ENCODE data around the gene STIMATE. TPM values are rescaled to one million over a fixed set of nuclear protein-coding genes. Genes with fewer than 3 reads are reported as not detected.

Gene STIMATE
- total and polyA plus RNA-seq, 2 of the 4 experiments (the other 2 are of a cell fraction) = 10.6 to 17.8 TPM

GRCh38 chr3:52788890-52789745 is 108.2 kb downstream of the STIMATE start:
- in situ Hi-C loops (cut with MboI; ENCODE audit: low sequenced_read_pairs) = no loop called here
- Histone ChIP-seq H2AFZ (replicated peaks; ENCODE audit: low read length, poor library complexity) (no peak overlapping the region), H4K20me1 (ENCODE audit: insufficient read depth, low read length) (no peaks in the 10 kb centered on the region), H3K18ac (ENCODE audit: low read depth, low read length) (no peak overlapping the region), H4K91ac (ENCODE audit: insufficient read depth, low read depth, low read length) (no peak overlapping the region), H3K56ac (ENCODE audit: extremely low read depth, insufficient read depth, low read length) (no peak overlapping the region), H3K27ac (ENCODE audit: insufficient read depth, low read length) (no peak overlapping the region), H3K4me2 (ENCODE audit: low read depth, low read length) (no peak overlapping the region), H3K27me3 (ENCODE audit: control insufficient read depth, insufficient read depth, low read length) (peaks cover 43% of the 10 kb centered on the region), H3K23ac (ENCODE audit: low read depth, low read length) (no peak overlapping the region), H3K36me3 (ENCODE audit: control insufficient read depth, insufficient read depth, low read length) (no peaks in the 10 kb centered on the region), H3K4me1 (ENCODE audit: control insufficient read depth, insufficient read depth, low read length) (no peaks in the 10 kb centered on the region), H4K5ac (ENCODE audit: low read depth, low read length) (no peak overlapping the region), H2BK20ac (ENCODE audit: low read depth, low read length) (no peak overlapping the region), H3K9me3 (ENCODE audit: control insufficient read depth, insufficient read depth, low read length) (no peaks in the 10 kb centered on the region), H2BK120ac (ENCODE audit: low read depth, low read length) (no peak overlapping the region), H4K8ac (ENCODE audit: low read depth in 2 of 2, low read length in 2 of 2) (no peak overlapping the region), H2AK5ac (ENCODE audit: low read depth, low read length) (no peak overlapping the region), H3K9ac (ENCODE audit: low read depth, low read length) (no peak overlapping the region), H2AK9ac (replicated peaks; ENCODE audit: low read depth, low read length, poor library complexity) (no peak overlapping the region), H3K4ac (ENCODE audit: low read depth, low read length) (no peak overlapping the region), H2BK5ac (ENCODE audit: low read depth, low read length, poor library complexity, severe bottlenecking) (no peak overlapping the region), H3K4me3 (ENCODE audit: insufficient read depth, low read depth, low read length) (no peak overlapping the region), H2BK15ac (ENCODE audit: low read depth, low read length) (no peak overlapping the region), H3K14ac (replicated peaks; ENCODE audit: low read depth, low read length) (no peak overlapping the region), H3K79me1 (ENCODE audit: low read depth in 1 of 2, low read length in 2 of 2) (no peaks in the 10 kb centered on the region), H3K9me1 (ENCODE audit: insufficient read depth, low read length) (no peaks in the 10 kb centered on the region; the same call in 1 of the 2 replicates)
- intact Hi-C loops (cut with micrococcal nuclease) = no loop called here
- DNase-seq (no peak), ATAC-seq (ENCODE audit: low read depth) (no peak)
- no peak for TF ChIP-seq MXI1 (IDR thresholded peaks at IDR 0.05; ENCODE audit: borderline replicate concordance, low read depth, low read length)
- TF ChIP-seq SMC3 (IDR thresholded peaks at IDR 0.05; ENCODE audit: low read depth, low read length) = no peak
- no peak for TF ChIP-seq MAFK (IDR thresholded peaks at IDR 0.05; ENCODE audit: low read depth, low read length)
- 84% methylated on average over 13 of the region's 16 CpGs; no CpG with 5 or more reads in 1 of the 2 experiments for WGBS, 2 experiments (ENCODE audit: extremely low coverage in 2 of 2, insufficient read length in 1 of 2)
- no TSS peak for BruUV-seq (replicated peaks)
- ChIA-PET CTCF (no interaction called here), POLR2A (ENCODE audit: unreplicated experiment) (no interaction called here)
- dilution Hi-C loops (cut with HindIII; ENCODE audit: low sequenced_read_pairs, unreplicated experiment) = no loop called here

Data from IMR-90 (cell line).